Measurements from ENCODE around the gene ST6GALNAC3.

DNA sequence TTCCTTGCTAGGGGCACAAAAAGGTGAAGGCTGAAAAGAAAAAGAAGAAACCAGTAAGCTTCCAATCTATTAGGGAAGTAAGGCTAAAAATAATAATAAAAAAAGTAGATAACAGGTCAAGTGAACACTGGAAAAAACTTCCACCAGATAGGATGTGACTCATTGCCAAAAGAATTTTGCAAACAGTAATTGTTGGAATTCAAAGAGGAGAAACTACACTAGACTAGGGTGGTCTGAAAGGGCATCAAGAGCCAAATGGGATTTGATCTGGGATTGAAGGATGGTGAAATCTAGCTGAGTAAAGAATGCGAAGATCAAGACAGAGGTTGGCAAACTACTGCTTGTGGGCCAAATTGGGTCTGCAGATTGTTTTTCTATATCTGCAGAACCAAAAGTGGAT lies 6.0 kb upstream of the ST6GALNAC3 start:
- TF ChIP-seq, protein P1, sequence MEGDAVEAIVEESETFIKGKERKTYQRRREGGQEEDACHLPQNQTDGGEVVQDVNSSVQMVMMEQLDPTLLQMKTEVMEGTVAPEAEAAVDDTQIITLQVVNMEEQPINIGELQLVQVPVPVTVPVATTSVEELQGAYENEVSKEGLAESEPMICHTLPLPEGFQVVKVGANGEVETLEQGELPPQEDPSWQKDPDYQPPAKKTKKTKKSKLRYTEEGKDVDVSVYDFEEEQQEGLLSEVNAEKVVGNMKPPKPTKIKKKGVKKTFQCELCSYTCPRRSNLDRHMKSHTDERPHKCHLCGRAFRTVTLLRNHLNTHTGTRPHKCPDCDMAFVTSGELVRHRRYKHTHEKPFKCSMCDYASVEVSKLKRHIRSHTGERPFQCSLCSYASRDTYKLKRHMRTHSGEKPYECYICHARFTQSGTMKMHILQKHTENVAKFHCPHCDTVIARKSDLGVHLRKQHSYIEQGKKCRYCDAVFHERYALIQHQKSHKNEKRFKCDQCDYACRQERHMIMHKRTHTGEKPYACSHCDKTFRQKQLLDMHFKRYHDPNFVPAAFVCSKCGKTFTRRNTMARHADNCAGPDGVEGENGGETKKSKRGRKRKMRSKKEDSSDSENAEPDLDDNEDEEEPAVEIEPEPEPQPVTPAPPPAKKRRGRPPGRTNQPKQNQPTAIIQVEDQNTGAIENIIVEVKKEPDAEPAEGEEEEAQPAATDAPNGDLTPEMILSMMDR (optimal IDR thresholded peaks at IDR 0.05 in 1 of 3, IDR thresholded peaks at IDR 0.05 in 1 of 3, conservative IDR thresholded peaks at IDR 0.05 in 1 of 3; ENCODE audit: extremely low read depth in 1 of 3, insufficient read depth in 2 of 3, low read length in 3 of 3) = no peak
- TF ChIP-seq EZH2 (IDR thresholded peaks at IDR 0.05; ENCODE audit: low read length) = no peak

All from keratinocyte (primary cell).